Coronary artery (tissue), 2 donors: ENCODE results near the gene RAB5IF.

Experiments used
- DNase-seq: peaks from one replicate; pipeline ENCODE4 v3.0.0-alpha.2; 2017; ENCODE audit warnings: low spot score
- H3K27ac ChIP-seq, 2 donors: fragments of 200-600 bp; sonication (generic); one replicate each; pipeline ENCODE4 v1.5.1; 2016 to 2019
- H3K4me3 ChIP-seq: fragments of 200-600 bp; sonication (generic); 2 replicates; pipeline ENCODE4 v1.5.1; 2016; ENCODE audit warnings: mild to moderate bottlenecking, moderate library complexity
- TF ChIP-seq, protein P1 (sequence below): fragments of 200-600 bp; sonication (generic); IDR thresholded peaks from one replicate; pipeline ENCODE4 v1.5.1; 2019; ENCODE audit warnings: antibody characterized with exemption

Gene RAB5IF

DNA sequence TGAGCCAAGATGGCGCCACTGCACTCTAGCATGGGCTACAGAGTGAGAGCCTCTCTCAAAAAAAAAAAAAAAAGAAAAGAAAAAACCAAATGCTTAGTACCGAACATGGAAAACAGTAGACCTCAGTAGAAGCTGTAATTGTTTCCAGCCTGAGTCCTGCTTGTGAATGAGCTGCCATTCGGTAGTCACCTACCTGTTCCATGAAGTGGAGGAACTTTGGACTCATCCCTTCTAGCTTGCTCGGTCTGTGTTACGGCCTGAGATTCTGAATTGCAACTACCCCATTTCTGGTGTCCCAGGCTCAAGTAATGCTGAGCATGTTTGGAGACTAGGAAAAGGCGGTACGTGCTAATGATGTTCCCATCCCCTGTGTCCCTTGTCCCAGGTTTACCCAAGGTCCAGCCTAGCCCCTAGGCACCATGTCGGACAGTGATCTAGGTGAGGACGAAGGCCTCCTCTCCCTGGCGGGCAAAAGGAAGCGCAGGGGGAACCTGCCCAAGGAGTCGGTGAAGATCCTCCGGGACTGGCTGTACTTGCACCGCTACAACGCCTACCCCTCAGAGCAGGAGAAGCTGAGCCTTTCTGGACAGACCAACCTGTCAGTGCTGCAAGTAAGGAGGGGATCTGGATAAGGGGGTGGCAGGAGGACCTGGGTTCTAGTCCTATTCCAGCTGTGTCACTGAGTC lies 27.1 kb upstream of the RAB5IF start:
- TF ChIP-seq, protein P1, sequence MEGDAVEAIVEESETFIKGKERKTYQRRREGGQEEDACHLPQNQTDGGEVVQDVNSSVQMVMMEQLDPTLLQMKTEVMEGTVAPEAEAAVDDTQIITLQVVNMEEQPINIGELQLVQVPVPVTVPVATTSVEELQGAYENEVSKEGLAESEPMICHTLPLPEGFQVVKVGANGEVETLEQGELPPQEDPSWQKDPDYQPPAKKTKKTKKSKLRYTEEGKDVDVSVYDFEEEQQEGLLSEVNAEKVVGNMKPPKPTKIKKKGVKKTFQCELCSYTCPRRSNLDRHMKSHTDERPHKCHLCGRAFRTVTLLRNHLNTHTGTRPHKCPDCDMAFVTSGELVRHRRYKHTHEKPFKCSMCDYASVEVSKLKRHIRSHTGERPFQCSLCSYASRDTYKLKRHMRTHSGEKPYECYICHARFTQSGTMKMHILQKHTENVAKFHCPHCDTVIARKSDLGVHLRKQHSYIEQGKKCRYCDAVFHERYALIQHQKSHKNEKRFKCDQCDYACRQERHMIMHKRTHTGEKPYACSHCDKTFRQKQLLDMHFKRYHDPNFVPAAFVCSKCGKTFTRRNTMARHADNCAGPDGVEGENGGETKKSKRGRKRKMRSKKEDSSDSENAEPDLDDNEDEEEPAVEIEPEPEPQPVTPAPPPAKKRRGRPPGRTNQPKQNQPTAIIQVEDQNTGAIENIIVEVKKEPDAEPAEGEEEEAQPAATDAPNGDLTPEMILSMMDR = no peak
- Histone ChIP-seq H3K4me3 (no peak overlapping the region), H3K27ac (no peak overlapping the region)
- no peak for DNase-seq

GRCh38 chr20:36579996-36580545 lies 25.5 kb upstream of the RAB5IF start:
- TF ChIP-seq, protein P1 = no peak
- Histone ChIP-seq H3K4me3 (no peak overlapping the region), H3K27ac (no peak overlapping the region)
- DNase-seq = no peak

DNA sequence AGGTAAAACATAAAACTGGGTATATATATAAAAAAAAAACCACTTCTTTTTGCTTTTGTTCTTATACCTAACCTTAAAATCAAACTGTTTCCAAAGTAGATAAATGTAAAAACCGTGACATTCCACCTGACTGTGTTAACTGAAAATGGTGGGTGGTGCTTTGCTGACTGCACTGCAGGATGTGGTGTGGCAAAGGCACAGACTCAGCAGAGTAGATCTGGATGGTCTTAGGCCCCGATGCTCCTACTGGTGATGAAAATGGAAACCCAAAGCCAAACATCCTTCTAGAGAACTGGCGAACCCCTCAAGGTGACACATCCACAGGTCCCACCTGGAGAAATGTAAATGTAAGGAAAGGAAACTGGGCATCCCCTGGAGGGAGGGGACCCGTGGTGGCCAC lies 23.3 kb upstream of the RAB5IF start:
- H3K4me3 ChIP-seq = no peak overlapping the region
- DNase-seq = no peak
- TF ChIP-seq, protein P1 = no peak

GRCh38 chr20:36582821-36583220 lies 22.8 kb upstream of the RAB5IF start:
- no peak for DNase-seq
- Histone ChIP-seq H3K4me3 (no peak overlapping the region), H3K27ac (no peak overlapping the region)
- TF ChIP-seq, protein P1 = no peak

More for the DNA sequence above, 23.3 kb upstream of the RAB5IF start:
- no peak overlapping the region for H3K27ac ChIP-seq

DNA sequence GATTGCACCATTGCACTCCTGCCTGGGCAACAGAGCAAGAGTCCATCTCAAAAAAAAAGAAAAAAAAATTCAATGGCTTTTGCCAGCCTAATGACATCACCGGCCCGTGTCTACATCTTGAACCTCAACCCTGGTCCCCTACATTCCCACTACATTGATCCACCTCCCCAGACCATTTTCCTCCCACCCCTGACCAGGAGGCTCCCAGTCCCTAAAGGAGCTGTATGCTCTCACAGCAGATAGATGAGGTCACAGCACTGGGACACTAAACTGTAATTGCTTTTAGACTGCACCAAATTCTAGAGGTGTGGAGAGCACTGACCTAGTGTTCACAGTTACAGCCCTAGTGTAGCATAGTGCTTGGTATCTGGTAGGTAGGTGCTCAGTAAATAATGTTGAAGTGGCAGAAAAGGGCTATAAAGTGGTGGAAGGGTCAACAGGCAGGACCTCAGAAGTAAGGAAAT lies 21.5 kb upstream of the RAB5IF start:
- no peak for DNase-seq
- no peak overlapping the region for H3K27ac ChIP-seq
- TF ChIP-seq, protein P1 = no peak
- H3K4me3 ChIP-seq = no peak overlapping the region

DNA sequence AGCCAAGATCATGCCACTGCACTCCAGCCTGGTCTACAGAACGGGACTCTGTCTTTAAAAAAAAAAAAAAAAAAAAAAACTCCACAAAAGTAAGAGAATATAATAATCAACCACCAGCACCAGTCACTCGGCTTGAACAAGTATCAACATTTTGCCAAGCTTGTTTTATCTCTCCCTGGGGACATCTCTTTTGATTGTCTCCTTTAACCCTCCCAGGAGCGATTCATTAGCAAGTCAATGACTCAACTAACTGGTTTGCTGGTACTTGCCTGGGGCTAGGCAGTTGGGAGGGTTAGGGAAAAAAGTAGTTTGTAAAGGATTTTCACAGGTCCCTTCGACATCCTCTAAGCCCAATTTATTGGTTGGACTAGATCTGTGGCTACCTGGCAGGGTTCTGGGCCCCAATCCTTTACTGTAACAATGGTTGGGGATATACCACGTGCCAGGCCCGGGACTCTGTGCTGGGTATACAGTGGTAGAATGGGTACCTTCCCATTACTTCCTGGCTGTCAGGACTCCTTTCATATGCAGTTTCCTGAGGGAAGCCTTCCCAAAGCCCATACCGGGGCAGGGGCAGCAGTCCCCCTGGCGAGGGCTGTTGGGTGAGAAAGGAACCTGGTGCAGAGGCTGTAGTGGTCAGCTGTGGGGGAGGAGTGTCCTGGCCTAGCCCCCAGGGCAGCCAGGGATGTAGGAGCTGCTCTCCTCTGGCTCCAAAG lies 20.0 kb upstream of the RAB5IF start:
- H3K27ac ChIP-seq = no peak overlapping the region
- H3K4me3 ChIP-seq = no peak overlapping the region
- TF ChIP-seq, protein P1 = no peak
- DNase-seq = no peak
